Endometrial microvascular endothelial cells (primary cell): Measurements from ENCODE around the gene YWHAH. TPM values are rescaled to one million over a fixed set of nuclear protein-coding genes. Genes with fewer than 3 reads are reported as not detected.

Experiments used
- in situ Hi-C: cut with HindIII; loops from 2 replicates; pipeline ENCODE4 v1.10.0; 2017; ENCODE audit warnings: low sequenced_read_pairs, low pct_unique_long_range_greater_than_20kb; ENCODE audit errors: inconsistent ontology term
- total RNA-seq: library from RNA; depleted of rRNA; stranded (reverse); fragments of >200 nt; gene quantifications from one replicate; pipeline ENCODE4 v1.2.3, GENCODE V29; 2015; ENCODE audit errors: inconsistent ontology term

The YWHAH gene
- total RNA-seq, 1 donor from 2014 or later, result 217 TPM

DNA sequence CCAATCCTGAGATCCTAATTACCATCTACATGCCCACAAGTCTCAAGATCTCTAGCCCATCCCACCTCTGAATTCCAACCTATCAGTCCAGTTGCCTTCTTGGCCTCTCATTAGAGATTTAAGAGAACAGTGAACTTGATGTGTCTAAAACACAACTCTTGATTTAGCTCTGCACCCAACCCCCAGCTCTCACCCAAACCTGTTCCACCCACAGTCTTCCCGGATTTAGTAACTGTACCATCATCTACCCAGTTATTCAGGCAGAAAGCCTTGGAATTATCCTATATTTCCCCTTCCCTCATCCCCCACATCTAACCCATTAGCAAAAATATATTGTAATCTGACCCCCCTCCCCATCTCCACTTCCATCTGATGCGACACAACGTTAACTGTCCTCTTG lies 24.0 kb upstream of the YWHAH start:
- in situ Hi-C loops, result no loop called here

- in situ Hi-C loops, result no loop called here
Observed at GRCh38 chr22:31921106-31921505, 23.2 kb upstream of the YWHAH start.

DNA sequence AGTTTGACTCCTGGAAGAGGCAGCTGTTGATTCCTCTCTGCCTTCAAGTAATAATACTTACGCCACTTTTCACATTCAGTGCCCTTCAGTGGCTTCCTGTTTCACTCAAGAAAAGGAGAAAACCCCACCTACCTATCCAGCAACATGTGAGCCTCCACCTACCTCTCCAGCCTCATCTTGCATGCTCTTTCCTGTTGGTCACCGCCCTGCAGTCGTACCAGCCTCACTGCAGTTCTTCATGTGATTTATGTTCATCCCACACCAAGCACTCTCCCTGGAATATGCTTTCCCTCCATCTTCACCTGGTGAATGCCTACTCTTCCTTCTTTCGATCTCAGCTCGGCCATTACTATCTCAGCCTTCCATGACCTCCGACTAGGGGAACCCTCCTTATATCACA lies 21.8 kb upstream of the YWHAH start:
- in situ Hi-C loops, result no loop called here

DNA sequence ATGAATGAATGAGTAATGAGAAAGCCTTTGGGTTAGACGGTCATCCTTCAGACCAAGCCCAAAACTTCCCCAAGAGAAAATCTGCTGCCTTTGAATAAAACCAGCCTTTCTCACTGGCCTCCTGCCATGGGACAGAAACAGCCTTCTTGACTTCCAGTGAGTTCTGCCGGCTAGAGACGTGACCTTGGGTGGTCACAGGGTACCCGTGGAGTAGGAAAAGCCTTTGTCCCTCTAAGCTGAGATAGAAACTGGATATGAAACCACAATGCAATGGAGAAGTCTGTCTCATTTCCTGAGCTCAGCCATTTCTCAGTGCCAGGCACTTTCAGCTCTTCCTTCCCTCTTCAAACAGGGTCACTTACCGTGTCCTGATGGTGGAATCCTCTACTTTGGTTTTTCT lies 21.2 kb upstream of the YWHAH start:
- in situ Hi-C loops, result no loop called here

DNA sequence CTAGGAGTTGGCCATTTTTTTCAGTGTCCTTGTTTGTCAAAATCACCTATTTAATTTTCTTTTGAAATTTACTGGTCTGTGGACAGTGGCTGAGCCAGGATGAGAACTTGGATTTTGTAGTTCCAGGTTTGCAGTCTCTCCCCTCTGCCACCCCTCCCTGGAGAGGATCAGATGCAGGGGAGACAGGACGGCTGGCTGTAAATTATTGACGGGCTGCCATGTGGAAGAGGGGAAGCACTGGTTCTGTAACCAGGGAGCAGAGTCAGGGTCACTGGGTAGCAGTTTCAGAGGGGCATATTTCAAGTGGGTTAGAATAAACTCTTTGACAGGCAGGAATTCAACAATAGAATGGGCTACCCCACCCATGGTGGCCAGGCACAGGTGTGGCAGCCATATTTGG lies 20.6 kb upstream of the YWHAH start:
- in situ Hi-C loops, result no loop called here

- in situ Hi-C loops, result no loop called here
Observed at GRCh38 chr22:31925056-31925455, 19.3 kb upstream of the YWHAH start.

DNA sequence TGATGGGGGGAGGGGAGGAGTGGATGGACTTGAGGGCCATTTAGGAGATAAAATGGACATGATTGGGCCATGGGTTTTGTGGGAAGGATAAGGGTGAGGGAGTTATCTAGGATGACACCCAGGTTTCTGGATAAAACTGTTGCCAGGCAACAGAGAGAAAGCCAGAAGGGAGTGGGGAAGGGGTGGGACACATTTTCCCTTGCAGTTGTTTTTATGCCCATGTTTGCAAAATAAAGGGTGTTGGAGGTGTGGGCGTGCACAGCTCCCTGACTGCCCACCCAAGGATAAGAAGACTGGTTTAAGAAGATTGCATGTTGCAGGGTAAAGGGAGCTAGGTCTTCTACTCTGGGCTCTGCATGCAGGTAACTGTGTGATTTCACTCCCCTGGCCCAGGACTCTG lies 18.3 kb upstream of the YWHAH start:
- in situ Hi-C loops, result no loop called here

DNA sequence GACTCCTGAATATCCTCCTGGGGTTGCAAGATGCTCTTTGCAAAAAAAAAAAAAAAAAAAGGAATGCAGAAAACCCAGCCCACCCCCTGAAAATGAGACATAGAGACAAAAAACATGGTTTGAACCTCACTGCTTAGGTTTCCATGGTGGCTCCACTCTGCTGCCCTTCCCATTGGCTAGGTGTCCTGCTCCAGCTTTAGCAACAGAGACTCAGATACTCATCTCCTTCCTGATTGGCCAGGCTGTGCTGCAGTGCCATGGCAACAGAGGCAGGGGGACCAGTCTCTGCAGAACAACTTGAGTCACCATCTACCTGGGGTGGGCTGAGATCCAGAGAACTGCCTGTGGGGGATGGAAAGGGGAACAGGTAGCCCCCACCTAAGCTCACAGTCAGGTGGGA lies 17.4 kb upstream of the YWHAH start:
- in situ Hi-C loops, result no loop called here

GRCh38 chr22:31927562-31927961 lies 16.8 kb upstream of the YWHAH start:
- in situ Hi-C loops, result no loop called here

- in situ Hi-C loops, result no loop called here
Observed at GRCh38 chr22:31929167-31929930, 15.0 kb upstream of the YWHAH start.

- in situ Hi-C loops, result no loop called here
Observed at GRCh38 chr22:31932863-31933262, 11.5 kb upstream of the YWHAH start.

- in situ Hi-C loops, result no loop called here
Observed at GRCh38 chr22:31933406-31933805, 10.9 kb upstream of the YWHAH start.

DNA sequence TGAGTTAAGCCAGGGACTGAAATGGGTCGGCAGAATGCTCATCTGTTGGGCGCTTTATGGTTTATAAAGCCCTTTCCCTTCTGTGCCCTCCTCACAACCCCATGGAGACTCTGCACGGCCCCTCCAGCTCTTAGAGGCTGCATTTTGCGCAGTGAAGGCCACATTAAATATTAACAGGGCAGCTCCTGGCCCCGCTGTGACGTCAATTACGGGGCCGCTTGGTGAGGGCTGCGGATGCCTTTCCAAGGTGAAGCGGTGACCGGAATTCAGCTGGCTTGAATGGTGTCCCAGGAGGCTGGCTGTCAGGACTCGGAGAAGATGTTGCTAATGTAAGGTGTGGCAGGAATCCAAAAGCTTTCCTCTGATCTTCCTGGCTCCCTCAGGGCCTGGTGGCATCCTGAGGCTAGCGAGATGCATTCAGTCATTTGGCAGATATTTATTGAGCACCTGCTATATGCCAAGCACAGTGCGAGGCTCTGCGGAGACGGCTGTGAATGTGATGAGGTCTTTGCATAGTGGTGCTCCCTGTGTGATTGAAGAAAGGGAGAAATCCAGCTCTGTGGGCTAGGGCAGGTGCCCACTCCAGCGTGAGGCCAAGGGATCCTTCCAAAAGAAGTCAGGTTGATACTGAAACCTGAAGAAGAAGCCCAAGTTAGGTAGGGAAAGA lies 10.4 kb upstream of the YWHAH start:
- in situ Hi-C loops, result no loop called here

DNA sequence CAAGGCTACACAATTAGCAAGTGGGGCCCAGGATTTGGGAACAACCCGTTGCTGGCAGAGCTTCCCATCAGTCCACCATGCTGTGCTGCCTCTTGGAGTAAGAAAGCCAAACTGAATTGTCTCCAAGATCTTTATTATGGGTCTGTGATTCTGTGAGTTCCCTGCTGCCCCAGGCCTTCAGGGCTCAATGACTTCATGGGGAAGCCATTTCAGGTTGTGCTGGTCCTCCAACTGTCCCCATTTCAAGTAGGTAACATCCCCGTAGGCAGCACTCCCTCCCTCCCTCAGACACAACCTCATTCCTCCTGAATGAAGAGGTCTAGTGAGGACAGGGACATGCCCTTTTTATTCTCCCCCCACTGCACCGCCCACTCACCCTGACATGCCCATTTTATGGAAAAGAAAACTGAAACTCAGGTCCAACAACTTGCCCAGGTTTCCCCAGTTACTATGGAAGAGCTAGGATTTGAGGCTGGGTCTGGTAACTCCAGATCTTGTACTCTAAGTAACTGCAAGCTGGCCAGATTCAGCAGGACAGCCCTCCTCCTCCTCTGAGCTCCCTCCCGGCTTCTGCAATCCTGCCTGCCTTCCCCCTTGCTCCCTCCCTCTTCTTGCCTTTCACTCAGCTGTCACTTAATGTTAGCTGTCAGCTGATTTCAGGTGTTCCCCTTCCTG lies 8.2 kb upstream of the YWHAH start:
- in situ Hi-C loops, result no loop called here

- in situ Hi-C loops, result no loop called here
Observed at GRCh38 chr22:31937341-31937740, 7.0 kb upstream of the YWHAH start.

- in situ Hi-C loops, result no loop called here
Observed at GRCh38 chr22:31938296-31938695, 6.0 kb upstream of the YWHAH start.

- in situ Hi-C loops, result no loop called here
Observed at GRCh38 chr22:31940506-31940905, 3.8 kb upstream of the YWHAH start.

- in situ Hi-C loops, result no loop called here
Observed at GRCh38 chr22:31942091-31942490, 2.2 kb upstream of the YWHAH start.

GRCh38 chr22:31943206-31943977 lies 943 bp upstream of the YWHAH start:
- in situ Hi-C loops, result no loop called here
